Fibroblast of the aortic adventitia (primary cell): ENCODE data around the gene NFASC. TPM values are rescaled to one million over a fixed set of nuclear protein-coding genes. Genes with fewer than 3 reads are reported as not detected.

Experiments
- DNase-seq: peaks from one replicate; pipeline ENCODE4 v3.0.0-alpha.2; 2010; ENCODE audit warnings: low read depth
- H3K4me3 ChIP-seq: 2 replicates; pipeline ENCODE4 v1.5.1; 2011; ENCODE audit warnings: low read depth, mild to moderate bottlenecking, control low read depth, low read length, moderate library complexity
- total RNA-seq: library from RNA; depleted of rRNA; stranded (reverse); fragments of >200 nt; gene quantifications from 2 replicates; pipeline ENCODE4 v1.2.3, GENCODE V29; 2012; ENCODE audit warnings: low replicate concordance
- TF ChIP-seq, protein P1 (sequence below): IDR thresholded peaks from 2 replicates; pipeline ENCODE4 v1.5.1; 2011; ENCODE audit warnings: mild to moderate bottlenecking, low read length, control low read depth, inconsistent platforms; ENCODE audit not compliant: insufficient read depth

Gene NFASC
- total RNA-seq, 1 donor = 22.0 TPM

DNA sequence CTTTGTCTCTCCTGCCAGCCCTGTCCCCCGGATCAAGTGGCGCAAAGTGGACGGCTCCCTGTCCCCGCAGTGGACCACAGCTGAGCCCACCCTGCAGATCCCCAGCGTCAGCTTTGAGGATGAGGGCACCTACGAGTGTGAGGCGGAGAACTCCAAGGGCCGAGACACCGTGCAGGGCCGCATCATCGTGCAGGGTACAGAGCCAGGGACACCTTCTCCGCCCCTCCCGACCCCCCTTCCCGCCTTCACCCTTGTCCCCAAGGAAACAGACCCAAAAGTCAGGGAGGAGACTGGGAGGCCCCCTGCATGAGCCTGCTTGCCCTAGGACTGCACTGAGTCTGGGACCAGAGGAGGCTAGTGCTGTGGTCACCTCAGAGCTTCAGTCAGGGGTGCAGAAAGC lies 190.6 kb downstream of the NFASC start:
- TF ChIP-seq, protein P1, sequence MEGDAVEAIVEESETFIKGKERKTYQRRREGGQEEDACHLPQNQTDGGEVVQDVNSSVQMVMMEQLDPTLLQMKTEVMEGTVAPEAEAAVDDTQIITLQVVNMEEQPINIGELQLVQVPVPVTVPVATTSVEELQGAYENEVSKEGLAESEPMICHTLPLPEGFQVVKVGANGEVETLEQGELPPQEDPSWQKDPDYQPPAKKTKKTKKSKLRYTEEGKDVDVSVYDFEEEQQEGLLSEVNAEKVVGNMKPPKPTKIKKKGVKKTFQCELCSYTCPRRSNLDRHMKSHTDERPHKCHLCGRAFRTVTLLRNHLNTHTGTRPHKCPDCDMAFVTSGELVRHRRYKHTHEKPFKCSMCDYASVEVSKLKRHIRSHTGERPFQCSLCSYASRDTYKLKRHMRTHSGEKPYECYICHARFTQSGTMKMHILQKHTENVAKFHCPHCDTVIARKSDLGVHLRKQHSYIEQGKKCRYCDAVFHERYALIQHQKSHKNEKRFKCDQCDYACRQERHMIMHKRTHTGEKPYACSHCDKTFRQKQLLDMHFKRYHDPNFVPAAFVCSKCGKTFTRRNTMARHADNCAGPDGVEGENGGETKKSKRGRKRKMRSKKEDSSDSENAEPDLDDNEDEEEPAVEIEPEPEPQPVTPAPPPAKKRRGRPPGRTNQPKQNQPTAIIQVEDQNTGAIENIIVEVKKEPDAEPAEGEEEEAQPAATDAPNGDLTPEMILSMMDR = no peak
- H3K4me3 ChIP-seq = no peak overlapping the region
- DNase-seq = no peak

DNA sequence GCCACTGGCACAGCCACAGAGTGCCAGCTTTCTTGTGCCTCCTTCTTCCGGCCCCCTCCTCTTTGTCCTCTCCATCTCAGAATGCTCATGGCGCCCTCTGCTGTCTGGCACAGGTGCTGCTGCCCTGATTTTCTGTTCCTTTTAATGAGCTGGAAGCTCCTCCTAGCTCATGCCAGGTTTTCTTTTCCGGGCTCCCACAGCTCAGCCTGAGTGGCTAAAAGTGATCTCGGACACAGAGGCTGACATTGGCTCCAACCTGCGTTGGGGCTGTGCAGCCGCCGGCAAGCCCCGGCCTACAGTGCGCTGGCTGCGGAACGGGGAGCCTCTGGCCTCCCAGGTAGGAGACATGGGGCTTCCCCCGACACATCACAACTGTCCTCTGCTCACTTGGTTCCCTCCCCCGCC lies 191.0 kb downstream of the NFASC start:
- TF ChIP-seq, protein P1 = peak; percentile 93
- peak; percentile 66 for DNase-seq
- H3K4me3 ChIP-seq = no peak overlapping the region

DNA sequence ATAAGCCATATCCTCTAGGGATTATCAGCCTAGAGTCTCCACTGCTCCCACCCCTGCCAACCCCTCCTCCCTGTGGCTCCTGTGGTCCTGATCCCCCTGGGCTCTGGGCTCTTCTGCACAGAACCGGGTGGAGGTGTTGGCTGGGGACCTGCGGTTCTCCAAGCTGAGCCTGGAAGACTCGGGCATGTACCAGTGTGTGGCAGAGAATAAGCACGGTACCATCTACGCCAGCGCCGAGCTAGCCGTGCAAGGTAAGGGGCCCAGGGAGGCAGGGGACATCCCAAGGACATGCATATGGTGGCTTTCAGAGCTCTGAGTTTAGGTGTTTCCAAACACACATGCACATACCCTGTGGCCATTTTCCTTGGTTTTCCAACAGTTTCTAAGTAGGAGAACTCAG lies 191.7 kb downstream of the NFASC start:
- TF ChIP-seq, protein P1 = no peak
- DNase-seq = no peak
- H3K4me3 ChIP-seq = no peak overlapping the region

DNA sequence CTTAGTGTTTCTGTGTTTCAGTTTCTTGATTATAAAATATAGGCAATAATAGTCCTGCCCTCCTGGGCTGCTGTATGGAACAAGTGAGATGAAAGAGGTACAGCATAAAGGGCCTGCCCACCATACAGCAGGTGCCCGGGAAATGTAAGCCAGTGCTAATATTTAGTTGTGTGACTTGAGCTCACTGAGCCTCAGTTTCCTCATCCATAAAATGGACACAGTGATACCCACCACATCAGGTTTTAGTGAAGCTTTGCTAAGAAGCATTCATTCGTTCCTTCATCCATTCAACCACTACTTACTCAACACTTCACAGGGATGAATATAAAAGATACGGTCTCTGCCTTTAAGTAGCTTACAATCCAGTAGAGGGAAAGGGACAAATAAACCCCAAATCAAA lies 192.2 kb downstream of the NFASC start:
- no peak overlapping the region for H3K4me3 ChIP-seq
- TF ChIP-seq, protein P1 = no peak
- DNase-seq = no peak

DNA sequence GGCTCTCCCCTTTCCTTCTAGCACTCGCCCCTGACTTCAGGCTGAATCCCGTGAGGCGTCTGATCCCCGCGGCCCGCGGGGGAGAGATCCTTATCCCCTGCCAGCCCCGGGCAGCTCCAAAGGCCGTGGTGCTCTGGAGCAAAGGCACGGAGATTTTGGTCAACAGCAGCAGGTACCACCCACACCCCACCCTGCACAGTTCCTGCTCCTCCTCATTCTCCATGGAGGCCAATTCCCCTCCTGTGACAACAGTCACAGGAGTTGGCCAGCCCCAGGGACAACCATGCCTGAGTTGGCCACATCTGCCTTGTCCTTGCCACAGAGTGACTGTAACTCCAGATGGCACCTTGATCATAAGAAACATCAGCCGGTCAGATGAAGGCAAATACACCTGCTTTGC lies 193.6 kb downstream of the NFASC start:
- TF ChIP-seq, protein P1 = no peak
- no peak overlapping the region for H3K4me3 ChIP-seq
- DNase-seq = no peak

DNA sequence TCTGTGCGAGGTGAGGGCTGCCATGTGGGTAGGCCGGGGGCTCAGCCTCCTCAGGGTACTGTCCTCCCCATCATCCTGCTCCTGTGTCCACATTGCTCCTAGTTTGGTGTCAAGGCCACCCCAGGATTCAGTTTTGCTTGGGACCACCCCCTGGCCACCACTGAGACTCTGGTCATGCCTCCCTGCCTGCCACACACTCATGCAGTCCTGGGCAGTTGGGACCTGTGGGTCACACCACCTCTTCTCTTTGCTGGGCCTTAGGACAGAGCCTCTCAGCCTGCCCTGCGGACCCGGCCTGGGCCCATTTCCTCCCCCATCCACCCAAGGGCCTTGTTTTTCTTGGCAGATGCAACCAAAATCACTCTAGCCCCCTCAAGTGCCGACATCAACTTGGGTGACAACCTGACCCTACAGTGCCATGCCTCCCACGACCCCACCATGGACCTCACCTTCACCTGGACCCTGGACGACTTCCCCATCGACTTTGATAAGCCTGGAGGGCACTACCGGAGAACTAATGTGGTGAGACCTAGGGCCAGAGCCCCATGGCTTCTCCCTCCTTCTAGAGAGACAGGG lies 194.2 kb downstream of the NFASC start:
- TF ChIP-seq, protein P1 = no peak
- no peak for DNase-seq
- no peak overlapping the region for H3K4me3 ChIP-seq

DNA sequence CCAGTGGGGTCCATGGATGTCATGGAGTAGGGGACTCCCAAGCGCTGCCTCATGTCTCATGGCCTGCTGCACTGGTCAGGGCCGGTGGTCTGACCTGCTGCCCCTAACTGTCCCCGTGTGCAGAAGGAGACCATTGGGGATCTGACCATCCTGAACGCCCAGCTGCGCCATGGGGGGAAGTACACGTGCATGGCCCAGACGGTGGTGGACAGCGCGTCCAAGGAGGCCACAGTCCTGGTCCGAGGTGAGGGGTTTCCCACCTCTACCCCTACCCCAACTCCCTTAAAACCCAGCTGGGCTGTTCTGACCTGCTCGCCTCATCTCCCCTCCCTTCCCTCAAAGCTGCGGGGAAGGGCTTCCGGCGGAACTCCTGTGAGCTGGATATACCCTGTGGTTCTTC lies 195.0 kb downstream of the NFASC start:
- TF ChIP-seq, protein P1 = no peak
- DNase-seq = no peak
- H3K4me3 ChIP-seq = no peak overlapping the region
